ENCODE data around the gene UGT1A5. TPM values are rescaled to one million over a fixed set of nuclear protein-coding genes. Genes with fewer than 3 reads are reported as not detected.

UGT1A5 gene
- total and polyA plus RNA-seq, 2 of the 13 experiments (the other 11 are each of a cell fraction or from before 2014, with no cell fraction given), result not detected

GRCh38 chr2:233690444-233690843 lies 22.3 kb upstream of the UGT1A5 start:
- WGBS (ENCODE audit: low lambda C conversion rate), result 73% methylated on average over 4 of the region's 4 CpGs
- CTCF ChIA-PET (ENCODE audit: low intra/inter-chr PET ratio, low total read pairs), result no interaction called here
- Histone ChIP-seq H3K9ac (ENCODE audit: insufficient read depth, low read depth, low read length) (no peak overlapping the region), H2AFZ (ENCODE audit: low read length) (no peak overlapping the region), H3K4me1 (ENCODE audit: insufficient read depth, low read length) (peaks cover 16% of the 10 kb centered on the region), H3K36me3 (replicated peaks in 1 of 2; ENCODE audit: control insufficient read depth in 1 of 2, insufficient read depth in 2 of 2, low read length in 2 of 2) (no peaks in the 10 kb centered on the region), H3K27ac (ENCODE audit: extremely low read length, insufficient read depth, low read length) (no peak overlapping the region), H3K4me2 (ENCODE audit: low read depth, low read length) (no peak overlapping the region), H3K9me3 (ENCODE audit: low read length) (no peaks in the 10 kb centered on the region), H4K20me1 (ENCODE audit: insufficient read depth, low read length) (no peaks in the 10 kb centered on the region), H3K4me3 (replicated peaks in 1 of 3; ENCODE audit: insufficient read depth in 1 of 3, low read depth in 2 of 3, low read length in 3 of 3) (no peak overlapping the region), H3K27me3 (ENCODE audit: control insufficient read depth in 1 of 2, insufficient read depth in 2 of 2, low read length in 2 of 2) (no peaks in the 10 kb centered on the region), H3K79me2 (ENCODE audit: insufficient read depth, low read length) (no peaks in the 10 kb centered on the region)
- FAIRE-seq (no peak), ATAC-seq (no peak), DNase-seq (ENCODE audit: low spot score) (no peak)
- no TSS peak for BruUV-seq (replicated peaks)
- TF ChIP-seq PLSCR1 (CRISPR knock-in tag; IDR thresholded peaks at IDR 0.05; ENCODE audit: borderline replicate concordance) (no peak), ZBTB44 (CRISPR knock-in tag; IDR thresholded peaks at IDR 0.05) (no peak), KLF11 (CRISPR knock-in tag; IDR thresholded peaks at IDR 0.05) (no peak), ZNF770 (CRISPR knock-in tag; IDR thresholded peaks at IDR 0.05) (no peak), E2F1 (CRISPR knock-in tag; IDR thresholded peaks at IDR 0.05) (no peak), SSRP1 (CRISPR knock-in tag; IDR thresholded peaks at IDR 0.05) (no peak), TBP (CRISPR knock-in tag; IDR thresholded peaks at IDR 0.05) (no peak), ZBTB37 (CRISPR knock-in tag; IDR thresholded peaks at IDR 0.05) (no peak), ELF1 (CRISPR knock-in tag; IDR thresholded peaks at IDR 0.05) (no peak), ZNF451 (CRISPR knock-in tag; IDR thresholded peaks at IDR 0.05) (no peak), ZNF710 (CRISPR knock-in tag; IDR thresholded peaks at IDR 0.05; ENCODE audit: borderline replicate concordance) (no peak), ZNF468 (CRISPR knock-in tag; IDR thresholded peaks at IDR 0.05) (no peak)
- intact Hi-C loops (cut with micrococcal nuclease; ENCODE audit: unreplicated experiment) (no loop called here), in situ Hi-C loops (cut with HindIII; ENCODE audit: extremely low pct_ligation_motif_present, low pct_unique_long_range_greater_than_20kb) (no loop called here)
- POLR2A ChIA-PET, result no interaction called here

Data from HepG2 (cell line).